GM19463 (cell line): ENCODE data around the gene CCDC106.

Experiments
- ATAC-seq: cut with Tn5 transposase; IDR thresholded peaks from one replicate; pipeline ENCODE4 v1.9.1; 2021; ENCODE audit warnings: mild to moderate bottlenecking, moderate library complexity; ENCODE audit not compliant: unreplicated experiment

Gene CCDC106

DNA sequence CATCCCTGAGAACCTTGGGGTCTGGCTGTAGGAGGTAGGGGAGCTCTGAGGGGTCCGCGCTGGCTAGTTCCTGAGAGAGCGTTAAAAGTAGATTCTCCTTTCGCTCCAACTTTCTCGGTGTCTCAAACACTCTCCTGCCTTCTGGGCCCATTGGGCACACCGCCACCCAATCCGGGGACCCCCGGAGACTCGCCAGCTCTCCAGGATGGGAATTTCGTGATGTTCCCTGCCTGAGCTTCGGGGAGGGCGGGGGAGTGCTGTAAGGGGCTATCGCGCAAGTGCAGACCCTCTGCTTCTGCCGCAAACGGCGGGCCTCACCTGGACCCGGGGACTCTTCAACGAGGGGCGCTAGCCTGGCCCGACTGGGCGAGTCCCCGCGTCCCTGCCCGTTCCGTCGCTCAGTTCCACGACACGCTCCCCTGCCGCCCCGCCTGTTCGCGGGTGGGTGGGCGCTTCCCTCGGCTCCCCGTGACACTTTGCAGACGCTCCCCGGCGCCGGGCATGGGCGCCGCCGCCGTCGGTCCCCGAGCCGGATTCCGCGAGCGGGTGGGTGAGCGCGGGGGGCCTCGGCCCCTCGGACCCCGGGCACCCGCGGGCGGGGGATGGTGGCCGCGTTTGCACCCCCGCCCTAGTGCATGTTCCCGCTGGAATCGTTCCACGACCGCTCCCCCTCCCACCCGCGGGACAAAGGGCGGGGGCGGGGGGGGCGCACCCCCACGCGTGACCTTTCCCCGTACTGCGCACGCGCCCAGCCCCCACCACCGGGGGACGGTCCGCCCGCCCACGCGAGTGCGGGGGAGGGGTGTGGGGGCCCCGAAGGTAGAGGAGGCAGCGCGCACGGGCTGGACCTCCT lies at the start of gene CCDC106:
Gene CCDC106, plus strand, starts transcription at position 481 of the 853 bp plus-strand sequence. CDS start 835 bp downstream, outside the sequence.
- peak; percentile 36 for ATAC-seq

DNA sequence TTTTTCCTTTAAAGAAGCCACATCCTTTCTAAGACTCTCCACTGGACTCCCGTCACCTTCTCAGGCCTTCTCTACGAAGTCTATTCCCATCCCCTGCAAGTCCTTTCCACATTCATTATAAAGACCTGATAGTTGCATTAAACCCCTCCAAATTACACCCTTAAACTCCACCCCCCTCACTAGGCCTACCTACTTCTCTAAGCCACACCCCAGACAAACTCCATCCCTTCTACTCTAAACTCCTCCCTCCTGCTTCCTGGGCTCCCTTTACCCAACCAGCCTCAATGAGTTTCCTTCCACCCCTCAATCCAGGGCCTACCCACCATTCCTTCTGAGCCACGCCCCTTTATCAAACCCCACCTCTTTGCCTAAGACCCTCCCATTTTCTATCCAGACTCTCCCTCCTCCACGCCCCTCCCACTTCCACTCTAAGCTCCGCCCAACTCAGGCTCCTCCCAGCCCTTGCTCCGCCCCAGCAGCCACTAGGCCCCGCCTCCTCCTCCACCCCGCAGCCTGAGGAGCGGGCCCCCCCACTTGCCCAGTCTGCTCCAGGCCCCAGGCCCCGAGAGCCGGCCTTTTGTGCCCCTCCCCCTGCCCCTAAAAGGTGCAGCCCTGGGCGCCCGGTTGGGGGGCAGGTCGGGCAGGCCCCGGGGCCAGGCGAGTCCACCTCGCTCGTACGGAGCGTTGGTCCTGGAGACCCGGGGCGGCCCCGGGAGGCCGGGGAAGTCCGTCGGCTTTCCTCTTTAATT lies 49.1 kb upstream of the CCDC106 start:
- ATAC-seq = peak; percentile 44

DNA sequence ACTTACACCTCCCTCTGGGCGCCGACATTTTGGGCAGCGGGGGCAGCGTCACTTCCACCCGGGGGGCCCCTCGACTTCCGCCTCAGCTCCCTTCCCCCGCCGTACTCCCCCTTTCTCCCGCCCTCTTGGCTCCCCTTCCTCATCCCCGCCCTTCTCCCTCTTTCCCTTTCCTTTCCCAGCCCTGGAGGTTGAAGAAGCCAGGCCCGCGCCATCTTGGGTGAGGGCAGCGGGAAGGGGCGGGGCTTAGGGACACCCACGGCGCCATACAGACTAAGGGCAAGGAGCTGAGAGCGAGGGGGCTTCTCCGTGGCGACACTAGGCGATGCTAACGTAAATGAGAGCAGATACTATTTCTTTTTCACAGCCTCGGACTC lies 48.6 kb upstream of the CCDC106 start, which contains the start of gene FIZ1:
Gene FIZ1, minus strand, starts transcription at position 50 of the 374 bp plus-strand sequence. CDS start 1,652 bp downstream, outside the sequence.
- ATAC-seq = peak; percentile 54

DNA sequence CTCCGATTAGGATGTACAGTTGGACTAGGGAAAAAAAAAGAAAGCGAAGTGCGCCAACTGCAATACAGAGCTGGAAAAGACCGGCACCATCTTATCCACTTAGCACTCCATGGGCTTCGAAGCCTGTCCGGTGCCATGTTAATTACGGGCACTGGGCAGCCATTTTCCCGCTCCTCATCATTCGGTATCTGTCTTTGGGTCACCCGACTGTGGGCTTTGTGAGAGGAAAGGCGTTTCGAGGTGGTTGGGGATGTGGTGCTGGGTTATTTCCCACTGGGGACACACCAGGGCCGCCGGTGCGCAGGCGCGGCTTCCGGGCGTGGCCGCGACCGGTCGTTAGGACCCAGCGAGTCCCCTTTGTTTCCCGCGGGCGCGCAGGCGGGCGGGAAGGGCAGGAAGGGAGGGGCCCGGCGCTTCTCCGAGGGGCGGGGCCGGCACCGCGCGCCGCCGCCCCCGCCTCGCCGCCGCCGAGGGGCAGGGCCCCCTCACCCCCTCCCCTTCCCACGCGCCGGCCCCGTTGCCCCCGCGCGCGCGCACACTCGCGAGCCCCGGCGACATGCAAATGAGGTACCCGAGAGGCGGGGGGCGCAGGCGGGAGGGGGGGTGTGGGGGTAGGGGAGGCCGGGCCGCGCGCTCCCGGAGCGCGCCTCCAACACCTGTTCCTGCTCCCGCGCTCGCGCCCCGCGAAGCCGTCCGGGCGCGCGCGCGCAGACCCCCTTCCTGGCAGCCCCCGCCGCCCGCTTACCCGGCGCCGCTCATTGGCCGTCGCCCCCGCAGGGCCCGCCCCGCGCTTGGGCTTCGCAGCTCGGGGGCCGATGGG lies 48.0 kb upstream of the CCDC106 start, which contains the start of gene ZNF524:
Gene ZNF524, plus strand, starts transcription at position 447 of the 820 bp plus-strand sequence. CDS start 1,825 bp downstream, outside the sequence.
- peak; percentile 43 for ATAC-seq

DNA sequence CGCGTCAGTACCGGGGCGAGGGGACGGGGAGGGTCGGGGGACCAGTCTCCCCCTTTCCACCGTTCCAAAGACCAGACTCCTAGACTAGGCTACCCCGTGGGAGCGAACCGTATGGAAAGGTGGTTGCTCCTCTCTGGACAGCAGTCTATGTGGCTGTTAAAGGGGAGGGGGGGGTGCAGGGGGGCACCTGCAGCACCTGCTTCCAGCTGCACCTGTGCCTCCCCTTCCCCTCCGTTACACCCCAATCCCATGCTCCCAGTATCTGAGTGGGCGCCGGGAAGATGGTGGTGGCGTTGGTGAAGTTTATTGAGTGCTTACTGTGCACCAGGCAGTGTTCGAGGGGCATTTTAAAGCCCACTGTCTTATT lies 47.4 kb upstream of the CCDC106 start:
- ATAC-seq = no peak

DNA sequence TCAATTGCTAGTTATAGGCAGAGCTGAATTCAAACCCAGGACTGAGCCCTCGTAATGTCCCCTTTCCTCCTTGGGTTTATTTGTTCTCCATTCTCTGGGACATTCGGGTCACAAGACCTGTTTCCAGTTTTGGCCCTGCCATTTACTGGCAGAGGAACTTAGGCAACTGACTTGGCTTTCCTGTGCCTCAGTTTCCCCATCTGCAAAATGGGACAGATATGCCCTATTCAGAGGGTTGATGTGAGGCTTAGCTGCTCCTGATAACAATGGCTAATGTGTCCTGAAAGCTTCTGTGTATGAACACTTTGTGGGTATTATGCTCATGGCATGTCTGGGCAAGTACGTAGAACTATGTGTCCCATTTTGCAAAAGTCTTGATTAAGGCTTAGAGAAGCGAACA lies 46.9 kb upstream of the CCDC106 start:
- no peak for ATAC-seq

DNA sequence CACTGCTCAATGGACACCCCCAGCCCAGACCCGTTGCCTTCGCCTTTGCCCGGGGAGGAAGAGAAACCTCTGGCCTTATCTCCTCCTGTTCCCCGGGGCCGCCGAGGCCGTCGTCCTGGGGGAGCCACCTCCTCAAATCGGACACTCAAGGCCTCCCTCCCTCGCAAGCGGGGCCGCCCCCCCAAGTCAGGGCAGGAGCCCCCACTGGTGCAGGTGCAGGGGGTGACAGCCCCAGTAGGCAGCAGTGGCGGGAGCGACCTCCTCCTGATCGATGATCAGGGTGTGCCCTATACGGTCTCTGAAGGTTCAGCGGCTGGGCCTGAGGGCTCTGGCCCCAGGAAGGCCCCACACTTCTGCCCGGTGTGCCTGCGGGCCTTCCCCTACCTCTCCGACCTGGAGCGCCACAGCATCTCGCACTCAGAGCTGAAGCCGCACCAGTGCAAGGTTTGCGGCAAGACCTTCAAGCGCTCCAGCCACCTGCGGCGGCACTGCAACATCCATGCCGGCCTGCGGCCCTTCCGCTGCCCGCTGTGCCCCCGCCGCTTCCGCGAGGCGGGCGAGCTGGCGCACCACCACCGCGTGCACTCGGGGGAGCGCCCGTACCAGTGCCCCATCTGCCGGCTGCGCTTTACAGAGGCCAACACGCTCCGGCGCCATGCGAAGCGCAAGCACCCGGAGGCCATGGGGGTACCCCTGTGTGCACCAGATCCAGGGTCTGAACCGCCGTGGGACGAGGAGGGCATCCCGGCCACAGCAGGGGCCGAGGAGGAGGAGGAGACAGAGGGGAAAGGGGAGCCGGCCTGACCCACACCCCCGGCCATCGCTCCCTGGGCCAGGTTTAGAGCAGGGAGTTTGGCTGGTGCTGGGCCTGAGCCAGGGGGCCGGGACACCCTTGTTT lies 45.7 kb upstream of the CCDC106 start:
- ATAC-seq = no peak

DNA sequence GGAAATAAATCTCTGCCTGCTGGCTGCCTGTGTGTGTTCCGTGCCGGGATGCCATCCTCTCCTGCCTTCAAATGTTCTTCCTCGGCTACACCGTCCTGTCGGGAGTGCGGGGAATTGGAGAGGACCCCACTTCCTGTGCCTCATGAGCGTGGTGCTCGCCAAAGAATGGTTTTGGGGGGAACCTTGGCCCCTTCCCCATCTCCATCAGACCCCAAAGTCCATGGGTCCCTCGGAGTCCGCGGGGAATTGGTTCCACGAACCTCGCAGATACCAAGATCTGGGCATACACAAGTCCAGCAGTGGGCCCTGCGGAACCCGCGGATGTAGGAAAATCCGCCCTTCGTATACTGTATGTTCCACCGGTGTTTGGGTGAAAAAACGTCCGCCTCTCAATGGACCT lies 44.9 kb upstream of the CCDC106 start:
- no peak for ATAC-seq

DNA sequence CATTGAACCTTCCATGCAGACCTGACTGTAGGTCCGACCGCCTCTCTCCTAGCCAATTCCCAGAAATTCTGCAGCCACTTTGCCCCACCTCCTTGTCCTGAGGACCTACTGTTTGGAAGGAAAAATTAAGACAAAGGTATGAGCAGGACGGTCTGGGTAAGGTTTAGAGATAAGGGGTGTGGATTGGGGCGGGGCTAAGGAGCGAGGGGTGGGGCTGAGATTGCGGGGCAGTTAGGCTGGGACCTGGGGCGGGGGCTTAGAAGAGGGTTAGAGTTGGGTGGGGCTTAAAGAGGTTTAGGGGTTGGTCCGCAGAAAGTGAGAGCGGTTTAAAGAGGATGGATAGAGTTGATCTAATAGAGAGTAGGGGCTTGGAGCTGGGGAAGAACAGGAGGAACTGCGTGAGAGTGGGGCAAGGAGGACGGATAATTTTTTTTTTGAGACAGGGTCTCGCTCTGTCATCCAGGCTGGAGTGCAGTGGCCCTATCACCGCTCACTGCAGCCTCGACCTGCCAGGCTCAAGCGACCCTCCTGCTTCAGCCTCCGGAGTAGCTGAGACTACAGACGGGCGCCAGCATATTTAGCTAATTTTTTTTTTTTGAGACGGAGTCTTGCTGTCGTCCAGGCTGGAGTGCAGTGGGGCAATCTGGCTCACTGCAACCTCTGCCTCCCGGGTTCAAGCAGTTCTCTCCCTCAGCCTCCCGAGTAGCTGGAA lies 44.3 kb upstream of the CCDC106 start:
- ATAC-seq = no peak

DNA sequence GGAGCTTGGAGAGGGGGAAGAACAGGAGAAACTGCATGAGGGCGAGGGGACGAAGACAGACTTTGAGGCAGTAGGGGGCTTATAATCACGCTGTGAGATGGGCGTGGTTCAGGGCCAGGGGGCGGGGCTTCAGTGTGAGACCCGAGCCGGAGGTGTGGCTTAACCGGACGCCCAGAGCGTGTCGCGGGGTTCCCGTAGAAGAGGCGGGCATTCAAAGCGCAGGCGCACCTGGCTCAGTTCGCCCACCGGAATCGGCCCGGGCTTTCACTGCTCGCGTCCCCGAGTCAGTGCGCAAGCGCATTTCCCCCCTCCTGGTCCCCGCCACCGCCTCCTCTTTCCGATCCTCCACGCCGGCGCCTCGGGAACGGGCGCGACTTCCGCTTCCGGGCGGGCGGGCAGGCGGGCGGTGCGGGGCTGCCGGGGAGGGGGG lies 42.8 kb upstream of the CCDC106 start:
- ATAC-seq = peak; percentile 69

DNA sequence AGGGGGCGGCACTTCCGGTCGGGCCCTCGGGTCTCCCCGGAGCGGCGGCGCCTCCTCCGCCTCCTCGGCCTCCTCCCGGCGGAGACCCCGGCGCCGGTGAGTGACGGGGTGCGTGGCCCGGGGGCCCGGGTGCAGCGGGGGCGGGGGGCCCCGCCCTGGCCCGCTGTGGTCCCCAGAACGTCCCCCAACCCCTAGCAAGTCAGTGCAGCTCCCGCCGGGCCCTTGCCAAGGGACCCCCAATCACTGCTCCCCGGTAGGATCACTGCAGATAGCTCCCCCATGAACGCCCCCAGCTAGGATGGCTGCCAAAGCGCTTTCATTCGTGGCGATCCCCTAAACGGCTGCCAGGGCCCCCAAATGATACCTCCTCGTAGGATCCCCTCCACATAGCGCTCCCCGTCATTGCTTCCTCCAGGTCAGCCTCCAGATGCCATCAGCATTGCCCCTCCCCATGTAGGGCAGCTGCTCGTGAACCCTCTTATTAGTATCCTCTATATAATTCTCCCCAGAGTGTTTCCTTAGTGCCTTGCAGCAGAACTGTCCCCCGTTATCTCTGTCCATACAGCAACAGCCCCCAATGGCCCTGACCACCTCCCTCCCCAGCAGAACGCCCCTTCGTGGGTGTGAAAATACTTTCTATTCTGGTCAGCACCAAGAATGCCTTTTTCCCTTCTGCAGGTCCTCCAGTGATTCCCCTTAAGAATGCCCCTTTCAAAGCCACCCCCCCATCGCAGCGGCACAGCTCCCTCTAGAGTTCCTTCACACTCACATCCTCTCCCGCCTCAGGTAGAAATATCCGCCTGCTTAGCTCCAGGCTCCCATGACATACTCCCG lies 42.2 kb upstream of the CCDC106 start, which contains the start of gene ZNF865:
Gene ZNF865, plus strand, starts transcription at position 11 of the 834 bp plus-strand sequence. CDS start 7,972 bp downstream, outside the sequence.
- peak; percentile 33 for ATAC-seq

DNA sequence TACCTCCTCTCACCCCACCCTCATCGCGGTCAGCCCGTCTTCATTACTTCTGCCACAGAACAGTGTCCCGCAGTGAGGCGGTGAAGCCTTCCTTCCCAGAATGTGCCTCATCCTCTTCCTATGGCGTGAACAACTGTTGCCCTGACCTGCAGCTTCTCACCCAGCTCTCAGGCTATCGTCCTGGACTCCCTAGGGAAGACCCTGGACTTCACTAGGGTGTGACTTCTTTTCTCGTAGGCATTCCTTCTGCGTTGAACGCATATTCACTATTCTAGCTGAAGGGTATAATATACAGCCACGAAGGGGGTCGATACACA lies 41.6 kb upstream of the CCDC106 start:
- no peak for ATAC-seq

DNA sequence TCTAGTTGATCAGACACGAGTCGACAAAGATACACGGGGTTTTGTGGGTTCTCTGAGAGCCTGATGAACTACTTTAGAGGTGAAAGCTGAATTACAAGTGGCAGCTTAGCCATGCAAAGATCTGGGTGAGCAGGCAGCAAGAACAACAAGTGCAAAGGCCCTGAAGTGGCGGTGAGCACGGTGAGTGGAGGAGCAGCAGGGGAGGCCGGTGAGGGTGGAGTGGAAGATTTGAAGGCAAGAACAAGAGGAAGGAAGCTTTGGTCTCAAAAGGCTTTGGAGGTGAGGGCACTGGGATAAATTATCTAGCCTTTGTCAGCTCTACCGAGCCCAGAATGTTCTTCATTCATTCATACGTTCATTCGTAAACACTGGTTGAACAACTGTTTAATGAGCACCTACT lies 41.2 kb upstream of the CCDC106 start:
- ATAC-seq = no peak

DNA sequence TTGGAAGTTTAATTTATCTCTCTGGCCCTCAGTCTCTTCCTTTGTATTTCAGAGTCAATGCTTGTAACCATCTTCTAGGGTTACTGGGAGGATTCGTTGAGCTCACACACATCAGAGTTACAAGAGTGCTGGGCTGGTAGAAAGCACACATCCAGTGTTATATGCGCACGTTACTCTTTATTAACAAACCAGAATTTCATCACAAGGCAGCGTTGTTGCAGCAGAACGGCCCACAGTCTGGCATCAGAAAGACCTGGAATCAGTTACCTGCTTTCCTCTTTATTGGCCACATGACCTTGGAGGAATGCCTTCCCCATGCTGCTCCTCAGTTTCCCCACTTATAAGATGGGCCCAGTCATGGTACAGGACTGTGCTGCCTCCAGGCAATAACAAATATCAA lies 38.7 kb upstream of the CCDC106 start:
- ATAC-seq = no peak

DNA sequence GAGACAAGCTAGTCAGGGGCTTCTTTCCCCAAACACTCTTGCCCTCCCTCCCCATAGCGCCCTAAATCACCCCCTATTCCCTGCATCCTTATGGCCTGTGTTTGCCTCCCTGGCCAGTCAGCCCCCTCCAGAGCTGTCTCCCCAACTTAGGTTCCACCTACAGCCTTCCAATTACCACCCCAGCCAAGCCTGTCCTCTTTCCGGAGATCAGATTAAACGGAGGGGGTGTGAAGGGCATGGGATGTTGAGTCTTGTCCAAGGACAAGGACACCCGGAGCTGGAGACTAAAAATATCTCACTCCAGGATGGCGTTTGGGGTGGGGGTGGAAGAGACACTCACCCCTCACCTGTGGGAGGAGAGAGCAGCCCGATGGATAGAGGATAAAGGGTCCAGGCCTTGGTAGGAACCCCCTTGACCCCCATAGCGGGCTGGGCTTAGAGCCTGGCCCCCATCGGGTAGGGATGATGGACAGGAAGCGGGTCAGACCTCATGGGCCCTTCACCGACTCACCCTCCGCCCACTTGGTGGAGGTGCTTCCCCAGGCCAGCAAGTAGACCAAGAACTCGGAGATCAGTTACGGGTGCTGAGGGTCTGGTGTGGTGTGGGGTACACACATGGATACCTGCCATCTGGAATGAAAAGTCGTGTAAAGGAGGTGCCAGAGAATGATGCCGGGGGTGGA lies 36.6 kb upstream of the CCDC106 start:
- no peak for ATAC-seq

DNA sequence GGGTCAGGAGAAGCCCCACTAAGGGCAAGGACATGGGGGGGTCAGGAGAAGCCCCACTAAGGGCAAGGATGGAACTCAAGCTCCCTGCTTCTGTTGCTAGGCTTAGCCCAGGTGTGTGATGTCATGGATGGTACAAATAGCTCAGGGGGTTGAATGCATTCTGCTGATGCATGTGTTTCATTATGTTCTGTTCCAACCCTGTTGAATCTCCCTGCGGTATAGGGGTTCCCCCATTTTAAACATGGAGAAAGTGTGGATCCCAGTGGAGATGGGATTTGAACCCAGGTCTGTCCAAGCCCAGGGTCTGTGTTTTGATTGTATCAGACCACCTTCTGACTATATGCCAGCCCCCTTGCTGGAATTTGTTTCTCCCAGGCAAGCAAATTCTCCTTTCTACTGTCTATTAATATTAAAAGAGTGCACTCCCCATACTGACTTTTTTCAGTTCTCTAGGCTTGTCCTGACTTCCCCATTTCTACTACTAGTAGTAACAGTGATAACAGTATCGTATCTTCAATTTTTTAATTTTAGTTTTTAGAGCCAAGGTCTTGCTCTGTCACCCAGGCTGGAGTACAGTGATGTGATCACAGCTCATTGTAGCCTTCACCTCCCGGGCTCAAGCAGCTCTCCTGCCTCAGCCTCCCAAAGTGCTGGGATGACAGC lies 35.9 kb upstream of the CCDC106 start:
- ATAC-seq = no peak

DNA sequence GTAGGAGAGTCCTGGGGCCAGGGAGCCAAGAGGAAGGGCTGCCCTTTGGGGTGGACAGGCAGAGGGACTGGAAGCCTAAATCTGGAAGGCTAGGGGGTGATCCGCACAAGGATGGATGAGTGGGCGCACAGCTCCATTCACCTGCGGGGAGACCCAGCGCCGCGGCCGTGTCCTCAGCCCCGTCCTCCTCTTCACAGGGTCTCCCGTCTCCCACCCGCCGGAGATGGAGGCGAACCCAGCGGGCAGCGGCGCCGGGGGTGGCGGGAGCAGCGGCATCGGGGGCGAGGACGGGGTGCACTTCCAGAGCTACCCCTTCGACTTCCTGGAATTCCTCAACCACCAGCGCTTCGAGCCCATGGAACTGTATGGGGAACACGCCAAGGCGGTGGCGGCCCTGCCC lies 34.6 kb upstream of the CCDC106 start:
- ATAC-seq = no peak
